T-helper 9 cell (primary cell): ENCODE results near the gene COA3.

Source experiments
- DNase-seq: peaks from one replicate; pipeline ENCODE4 v3.0.0-alpha.2; 2020

Gene COA3

DNA sequence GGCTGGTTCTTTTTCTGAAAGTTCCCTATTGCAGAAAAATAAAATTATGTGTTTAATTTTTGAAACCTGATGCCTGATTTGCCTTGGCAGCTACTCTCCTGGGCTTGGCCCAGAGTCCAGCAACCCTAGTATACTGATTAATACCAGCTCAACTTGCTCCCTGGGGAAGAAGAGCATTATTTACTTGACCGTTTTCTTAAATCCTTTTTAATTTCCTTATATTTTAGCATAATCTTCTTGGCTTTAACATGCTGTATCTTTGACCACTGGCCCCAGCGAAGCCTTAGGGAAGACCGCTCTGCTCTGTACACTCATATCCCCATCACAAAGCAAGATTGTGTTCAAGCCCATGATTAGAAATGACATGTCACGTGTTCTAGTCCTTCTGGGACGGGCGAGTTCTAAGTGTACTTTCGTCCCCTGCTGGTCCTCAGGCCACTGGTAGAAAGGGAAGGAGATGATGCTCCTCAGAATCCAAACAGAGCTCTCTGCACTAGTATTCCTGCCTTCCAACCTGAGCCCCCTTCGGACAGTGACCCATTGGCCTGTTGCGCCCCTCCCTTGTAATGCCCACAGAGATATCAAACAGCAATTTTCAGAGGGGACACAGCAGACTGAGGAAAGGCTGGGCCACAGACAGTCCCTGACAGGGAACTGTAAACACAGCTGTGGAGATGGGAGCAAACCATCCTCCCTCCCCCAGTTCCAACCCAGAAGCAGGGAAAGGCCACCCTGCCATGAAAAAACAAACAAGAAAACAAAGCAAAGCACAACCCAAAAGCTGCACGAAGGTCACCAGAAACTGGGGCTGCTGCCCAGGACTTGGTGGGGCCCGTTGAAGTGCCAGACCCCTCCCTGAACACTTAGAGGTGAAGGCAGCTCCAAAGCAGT, 49.4 kb downstream of the COA3 start:
- DNase-seq: no peak

DNA sequence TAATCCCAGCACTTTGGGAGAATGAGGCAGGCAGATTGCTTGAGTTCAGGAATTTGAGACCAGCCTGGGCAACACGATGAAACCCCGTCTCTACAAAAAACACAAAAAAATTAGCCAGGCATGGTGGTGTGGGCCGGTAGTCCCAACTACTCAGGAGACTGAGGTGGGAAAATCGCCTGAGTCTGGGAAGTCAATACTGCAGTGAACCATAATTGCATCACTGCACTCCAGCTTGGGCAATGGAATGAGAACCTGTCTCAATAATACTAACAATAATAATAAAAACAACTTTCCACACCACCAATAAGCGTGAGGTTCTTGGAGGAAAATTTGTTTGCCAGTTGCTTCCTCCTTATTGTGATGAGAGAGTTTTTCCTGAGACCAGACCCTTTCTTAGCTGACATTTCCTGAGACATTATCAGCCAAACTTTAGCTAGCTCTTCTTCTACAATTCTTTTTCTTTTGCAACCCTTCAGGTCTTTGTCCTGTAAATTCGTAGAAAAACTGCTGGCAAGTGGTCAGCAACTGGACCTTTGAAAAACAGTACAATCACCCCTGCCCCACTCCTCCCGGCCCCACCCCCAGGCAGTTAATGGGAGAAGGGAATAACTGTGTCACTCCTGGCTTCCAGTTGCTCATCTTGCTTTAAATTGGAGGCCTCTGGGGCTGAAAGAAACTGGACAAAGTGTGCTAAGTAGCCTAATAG, 50.1 kb downstream of the COA3 start:
- DNase-seq: no peak
